HepG2 (cell line): ENCODE measurements around the gene GPSM1. TPM values are rescaled to one million over a fixed set of nuclear protein-coding genes. Genes with fewer than 3 reads are reported as not detected.

ENCODE experiments used
- CCDC6 ChIP-seq: sonication (generic); formaldehyde crosslinking; IDR thresholded peaks from 2 replicates; pipeline ENCODE4 v1.8.1; 2022; ENCODE audit warnings: mild to moderate bottlenecking, missing genetic modification reagents, moderate library complexity
- CENPT ChIP-seq: sonication (generic); formaldehyde crosslinking; IDR thresholded peaks from 2 replicates; pipeline ENCODE4 v1.8.0; 2022; ENCODE audit warnings: low read depth, mild to moderate bottlenecking, moderate library complexity, missing genetic modification reagents
- FOSL2 ChIP-seq: sonication (generic); formaldehyde crosslinking; IDR thresholded peaks from 2 replicates; pipeline ENCODE4 v1.4.0; 2020; ENCODE audit warnings: missing genetic modification reagents
- GLI4 ChIP-seq: sonication (generic); formaldehyde crosslinking; IDR thresholded peaks from 2 replicates; pipeline ENCODE4 v1.5.1; 2020; ENCODE audit warnings: missing genetic modification reagents, mild to moderate bottlenecking, moderate library complexity, borderline replicate concordance
- GTF3A ChIP-seq: sonication (generic); formaldehyde crosslinking; conservative IDR thresholded peaks from 2 replicates; pipeline ENCODE4 v1.4.0; 2020; ENCODE audit warnings: mild to moderate bottlenecking, missing genetic modification reagents
- HMGA1 ChIP-seq: sonication (generic); formaldehyde crosslinking; conservative IDR thresholded peaks from 2 replicates; pipeline ENCODE4 v1.4.0; 2020; ENCODE audit warnings: missing genetic modification reagents
- HNRNPL ChIP-seq: fragments of 200-400 bp; formaldehyde crosslinking; IDR thresholded peaks from 2 replicates; pipeline ENCODE4 v1.6.1; 2017; ENCODE audit warnings: mild to moderate bottlenecking, low read depth, low read length
- KDM5A ChIP-seq: fragments of 200-600 bp; sonication (generic); IDR thresholded peaks from 2 replicates; pipeline ENCODE4 v1.7.0; 2018; ENCODE audit warnings: antibody characterized with exemption, mild to moderate bottlenecking, low read length, borderline replicate concordance
- NR1H2 ChIP-seq: sonication (generic); formaldehyde crosslinking; IDR thresholded peaks from 2 replicates; pipeline ENCODE4 v1.8.1; 2022; ENCODE audit warnings: low read depth, missing genetic modification reagents, borderline replicate concordance
- POLR2AphosphoS2 ChIP-seq: IDR thresholded peaks from 2 replicates; pipeline ENCODE4 v1.6.1; 2011; ENCODE audit warnings: low read depth, low read length, improper control_type of control experiment
- REXO4 ChIP-seq: sonication (generic); formaldehyde crosslinking; IDR thresholded peaks from 2 replicates; pipeline ENCODE4 v1.8.0; 2022; ENCODE audit warnings: missing genetic modification reagents, mild to moderate bottlenecking, borderline replicate concordance
- SMAD1 ChIP-seq: sonication (generic); formaldehyde crosslinking; IDR thresholded peaks from 2 replicates; pipeline ENCODE4 v1.4.0; 2020; ENCODE audit warnings: missing genetic modification reagents, low read depth, mild to moderate bottlenecking, borderline replicate concordance
- ZNF101 ChIP-seq: sonication (generic); formaldehyde crosslinking; IDR thresholded peaks from 2 replicates; pipeline ENCODE4 v1.4.0; 2020; ENCODE audit warnings: mild to moderate bottlenecking, low read depth, missing genetic modification reagents, borderline replicate concordance
- ZNF484 ChIP-seq: sonication (generic); formaldehyde crosslinking; IDR thresholded peaks from 2 replicates; pipeline ENCODE4 v1.5.1; 2020; ENCODE audit warnings: mild to moderate bottlenecking, low read depth, missing genetic modification reagents, borderline replicate concordance
- ZNF570 ChIP-seq: sonication (generic); formaldehyde crosslinking; IDR thresholded peaks from 2 replicates; pipeline ENCODE4 v1.4.0; 2020; ENCODE audit warnings: mild to moderate bottlenecking, missing genetic modification reagents, borderline replicate concordance
- ZNF841 ChIP-seq: sonication (generic); formaldehyde crosslinking; IDR thresholded peaks from 2 replicates; pipeline ENCODE4 v1.8.1; 2023; ENCODE audit warnings: missing genetic modification reagents, borderline replicate concordance
- polyA plus RNA-seq, 8 experiments: library from polyadenylated mRNA; depleted of rRNA in 3 of 8; stranded (reverse) in 7 of 8; unstranded in 1 of 8; fragments of >200 nt; fragmentation: Illumina TruSeq in 4 of 8; extraction: Trizol in 4 of 8; gene quantifications; 2 replicates each; pipeline versions ENCODE4 v1.2.1 to v1.2.3, GENCODE V29; 2011 to 2016; ENCODE audit warnings: low read depth in 4 of 8, missing spikeins in 1 of 8, mixed read lengths in 1 of 8; ENCODE audit not compliant: insufficient read depth in 1 of 8
- total RNA-seq, 5 experiments: library from RNA; depleted of rRNA; stranded (reverse); fragments of >200 nt; fragmentation: Illumina TruSeq; extraction: Trizol; gene quantifications; 2 replicates each; pipeline ENCODE4 v1.2.3, GENCODE V29; 2016; ENCODE audit warnings: low read depth in 1 of 5
- TF ChIP-seq, protein P1 (sequence below): sonication (generic); formaldehyde crosslinking; IDR thresholded peaks from 2 replicates; pipeline ENCODE4 v1.4.0; 2020; ENCODE audit warnings: missing genetic modification reagents
- TF ChIP-seq, protein P2 (sequence below): IDR thresholded peaks from 2 replicates; pipeline ENCODE4 v1.6.1; 2016; ENCODE audit warnings: low read depth, control low read depth
- TF ChIP-seq, protein P3 (sequence below): sonication (generic); formaldehyde crosslinking; IDR thresholded peaks from 2 replicates; pipeline ENCODE4 v1.5.0; 2020; ENCODE audit warnings: mild to moderate bottlenecking, missing genetic modification reagents
- TF ChIP-seq, protein P4 (sequence below): IDR thresholded peaks from 2 replicates; pipeline ENCODE4 v1.6.1; 2016; ENCODE audit warnings: missing biosample characterization, missing genetic modification reagents, low read depth

The GPSM1 gene
- total and polyA plus RNA-seq, 2 of the 13 experiments (the other 11 are each of a cell fraction or from before 2014, with no cell fraction given) = 1.0 to 2.4 TPM

DNA sequence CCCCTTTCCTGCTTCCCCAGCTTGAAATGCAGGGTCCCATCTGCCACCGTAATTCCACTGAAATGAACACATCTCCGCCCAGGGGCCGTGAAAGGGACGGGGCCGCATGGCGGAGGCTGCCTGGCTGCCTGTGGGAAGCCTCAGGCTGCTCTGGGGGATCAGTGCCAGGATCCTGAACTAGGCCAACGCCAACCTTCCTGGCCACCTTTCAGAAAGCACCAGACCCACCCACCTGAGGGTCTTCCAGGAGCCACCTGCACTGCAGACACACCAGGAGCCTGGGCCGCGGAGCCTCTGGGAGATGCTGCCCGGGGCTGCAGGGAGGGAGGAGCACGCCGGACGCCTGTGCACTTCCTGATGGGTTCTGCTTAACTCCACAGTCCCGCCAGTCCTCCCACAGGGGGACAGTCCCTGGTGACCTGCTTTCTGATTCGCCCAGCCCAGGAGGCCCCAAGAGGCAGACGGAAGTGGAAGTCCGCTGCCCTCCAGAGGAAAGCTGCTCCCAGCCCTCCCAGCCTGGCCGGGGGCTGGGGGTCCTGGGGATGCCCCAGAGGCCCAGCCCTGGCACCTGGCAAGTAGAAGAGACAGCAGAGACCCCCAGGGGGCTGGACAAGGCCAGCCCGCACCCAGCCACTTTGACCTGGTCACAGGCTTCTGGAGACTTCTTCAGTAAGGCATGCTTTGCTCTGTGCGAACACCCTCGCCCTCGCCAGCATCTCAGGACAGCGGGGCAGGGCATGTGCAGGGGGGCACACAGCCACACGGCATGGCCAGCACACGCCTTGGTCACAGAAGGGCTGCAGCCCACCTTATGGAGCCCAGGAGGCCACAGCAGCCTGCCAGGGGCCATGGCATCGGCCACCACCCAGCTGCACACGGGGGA, 46.2 kb downstream of the GPSM1 start, which contains the start of gene CARD9 (continued):
- no peak for TF ChIP-seq SMAD1 (CRISPR knock-in tag)
- TF ChIP-seq GLI4 (CRISPR knock-in tag) = no peak
- TF ChIP-seq, protein P1, sequence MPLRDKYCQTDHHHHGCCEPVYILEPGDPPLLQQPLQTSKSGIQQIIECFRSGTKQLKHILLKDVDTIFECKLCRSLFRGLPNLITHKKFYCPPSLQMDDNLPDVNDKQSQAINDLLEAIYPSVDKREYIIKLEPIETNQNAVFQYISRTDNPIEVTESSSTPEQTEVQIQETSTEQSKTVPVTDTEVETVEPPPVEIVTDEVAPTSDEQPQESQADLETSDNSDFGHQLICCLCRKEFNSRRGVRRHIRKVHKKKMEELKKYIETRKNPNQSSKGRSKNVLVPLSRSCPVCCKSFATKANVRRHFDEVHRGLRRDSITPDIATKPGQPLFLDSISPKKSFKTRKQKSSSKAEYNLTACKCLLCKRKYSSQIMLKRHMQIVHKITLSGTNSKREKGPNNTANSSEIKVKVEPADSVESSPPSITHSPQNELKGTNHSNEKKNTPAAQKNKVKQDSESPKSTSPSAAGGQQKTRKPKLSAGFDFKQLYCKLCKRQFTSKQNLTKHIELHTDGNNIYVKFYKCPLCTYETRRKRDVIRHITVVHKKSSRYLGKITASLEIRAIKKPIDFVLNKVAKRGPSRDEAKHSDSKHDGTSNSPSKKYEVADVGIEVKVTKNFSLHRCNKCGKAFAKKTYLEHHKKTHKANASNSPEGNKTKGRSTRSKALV (CRISPR knock-in tag) = no peak
- no peak for TF ChIP-seq POLR2AphosphoS2
- no peak for TF ChIP-seq NR1H2 (CRISPR knock-in tag)
- TF ChIP-seq ZNF841 = no peak
- TF ChIP-seq, protein P2, sequence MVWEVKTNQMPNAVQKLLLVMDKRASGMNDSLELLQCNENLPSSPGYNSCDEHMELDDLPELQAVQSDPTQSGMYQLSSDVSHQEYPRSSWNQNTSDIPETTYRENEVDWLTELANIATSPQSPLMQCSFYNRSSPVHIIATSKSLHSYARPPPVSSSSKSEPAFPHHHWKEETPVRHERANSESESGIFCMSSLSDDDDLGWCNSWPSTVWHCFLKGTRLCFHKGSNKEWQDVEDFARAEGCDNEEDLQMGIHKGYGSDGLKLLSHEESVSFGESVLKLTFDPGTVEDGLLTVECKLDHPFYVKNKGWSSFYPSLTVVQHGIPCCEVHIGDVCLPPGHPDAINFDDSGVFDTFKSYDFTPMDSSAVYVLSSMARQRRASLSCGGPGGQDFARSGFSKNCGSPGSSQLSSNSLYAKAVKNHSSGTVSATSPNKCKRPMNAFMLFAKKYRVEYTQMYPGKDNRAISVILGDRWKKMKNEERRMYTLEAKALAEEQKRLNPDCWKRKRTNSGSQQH (CRISPR knock-in tag) = no peak
- TF ChIP-seq HMGA1 (CRISPR knock-in tag) = no peak
- no peak for TF ChIP-seq CCDC6 (CRISPR knock-in tag)
- TF ChIP-seq GTF3A (CRISPR knock-in tag) = no peak
- no peak for TF ChIP-seq ZNF101 (CRISPR knock-in tag)
- TF ChIP-seq KDM5A = no peak
- TF ChIP-seq, protein P3, sequence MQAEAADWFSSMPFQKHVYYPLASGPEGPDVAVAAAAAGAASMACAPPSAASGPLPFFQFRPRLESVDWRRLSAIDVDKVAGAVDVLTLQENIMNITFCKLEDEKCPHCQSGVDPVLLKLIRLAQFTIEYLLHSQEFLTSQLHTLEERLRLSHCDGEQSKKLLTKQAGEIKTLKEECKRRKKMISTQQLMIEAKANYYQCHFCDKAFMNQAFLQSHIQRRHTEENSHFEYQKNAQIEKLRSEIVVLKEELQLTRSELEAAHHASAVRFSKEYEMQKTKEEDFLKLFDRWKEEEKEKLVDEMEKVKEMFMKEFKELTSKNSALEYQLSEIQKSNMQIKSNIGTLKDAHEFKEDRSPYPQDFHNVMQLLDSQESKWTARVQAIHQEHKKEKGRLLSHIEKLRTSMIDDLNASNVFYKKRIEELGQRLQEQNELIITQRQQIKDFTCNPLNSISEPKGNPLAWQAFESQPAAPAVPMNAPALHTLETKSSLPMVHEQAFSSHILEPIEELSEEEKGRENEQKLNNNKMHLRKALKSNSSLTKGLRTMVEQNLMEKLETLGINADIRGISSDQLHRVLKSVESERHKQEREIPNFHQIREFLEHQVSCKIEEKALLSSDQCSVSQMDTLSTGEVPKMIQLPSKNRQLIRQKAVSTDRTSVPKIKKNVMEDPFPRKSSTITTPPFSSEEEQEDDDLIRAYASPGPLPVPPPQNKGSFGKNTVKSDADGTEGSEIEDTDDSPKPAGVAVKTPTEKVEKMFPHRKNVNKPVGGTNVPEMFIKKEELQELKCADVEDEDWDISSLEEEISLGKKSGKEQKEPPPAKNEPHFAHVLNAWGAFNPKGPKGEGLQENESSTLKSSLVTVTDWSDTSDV (CRISPR knock-in tag) = no peak
- TF ChIP-seq ZNF484 (CRISPR knock-in tag) = no peak
- no peak for TF ChIP-seq CENPT (CRISPR knock-in tag)
- TF ChIP-seq ZNF570 (CRISPR knock-in tag) = no peak
- TF ChIP-seq FOSL2 (CRISPR knock-in tag) = no peak
- TF ChIP-seq REXO4 (CRISPR knock-in tag) = no peak
- TF ChIP-seq, protein P4, sequence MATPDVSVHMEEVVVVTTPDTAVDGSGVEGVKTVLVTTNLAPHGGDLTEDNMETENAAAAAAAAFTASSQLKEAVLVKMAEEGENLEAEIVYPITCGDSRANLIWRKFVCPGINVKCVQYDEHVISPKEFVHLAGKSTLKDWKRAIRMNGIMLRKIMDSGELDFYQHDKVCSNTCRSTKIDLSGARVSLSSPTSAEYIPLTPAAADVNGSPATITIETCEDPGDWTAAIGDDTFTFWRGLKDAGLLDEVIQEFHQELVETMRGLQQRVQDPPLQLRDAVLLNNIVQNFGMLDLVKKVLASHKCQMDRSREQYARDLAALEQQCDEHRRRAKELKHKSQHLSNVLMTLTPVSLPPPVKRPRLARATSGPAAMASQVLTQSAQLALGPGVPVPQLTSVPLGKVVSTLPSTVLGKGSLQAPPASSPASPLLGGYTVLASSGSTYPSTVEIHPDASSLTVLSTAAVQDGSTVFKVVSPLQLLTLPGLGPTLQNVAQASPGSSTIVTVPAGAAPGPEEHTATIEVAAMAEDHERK (CRISPR knock-in tag) = no peak
- no peak for TF ChIP-seq HNRNPL
